K562 (cell line): ENCODE data around the gene PNCK. TPM values are rescaled to one million over a fixed set of nuclear protein-coding genes. Genes with fewer than 3 reads are reported as not detected.

Experiments
- ATAC-seq: fragments of 200-7000 bp; cut with Tn5 transposase; 3 replicates; pipeline ENCODE4 v1.9.1; 2020; ENCODE audit warnings: moderate library complexity
- BruUV-seq: library from RNA; stranded (reverse); fragments of 400-500 nt; replicated peaks from 2 replicates; lab custom pipeline; 2021; lab: Mats Ljungman, UMichigan
- CTCF ChIA-PET: fragments of 300-600 bp; formaldehyde crosslinking; extraction: SDS; loops from one replicate; lab custom pipeline; 2021; ENCODE audit warnings: low intra/inter-chr PET ratio; lab: Yijun Ruan, JAX
- POLR2A ChIA-PET: fragments of 300-600, 350-650 bp; sonication (Branson Sonifier 250); formaldehyde crosslinking; extraction: SDS; loops from one replicate; lab custom pipeline; 2021; ENCODE audit warnings: antibody characterized with exemption, inconsistent platforms; lab: Yijun Ruan, JAX
- DNase-seq, 4 experiments: peaks; one replicate each; pipeline versions ENCODE4 v3.0.0 to v3.0.0-alpha.2; 2011 to 2018; ENCODE audit warnings: low spot score in 3 of 4, mixed read lengths in 3 of 4; ENCODE audit errors: extremely low read depth in 1 of 4
- FAIRE-seq: peaks from 2 replicates; lab custom pipeline; 2011; peaks lifted over from hg19 to GRCh38; lab: Jason Lieb, UNC
- H2AFZ ChIP-seq: 2 replicates; pipeline ENCODE4 v1.6.0; 2011; ENCODE audit warnings: low read depth, low read length, control low read depth, inconsistent platforms
- H3K27ac ChIP-seq: fragments of 200-600 bp; 3 replicates; pipeline ENCODE4 v1.8.0; 2011; ENCODE audit warnings: low read depth, mild to moderate bottlenecking, control low read depth, inconsistent platforms, low read length, moderate library complexity, mixed read lengths; ENCODE audit errors: extremely low read depth
- H3K27me3 ChIP-seq, 2 experiments: fragments of 300-600 bp in 1 of 2; 2 replicates in 1 of 2; 3 replicates in 1 of 2; pipeline versions ENCODE4 v1.6.0 to v1.8.0; 2011; ENCODE audit warnings: inconsistent platforms in 2 of 2, low read length in 2 of 2, mild to moderate bottlenecking in 1 of 2, mixed read lengths in 1 of 2, moderate library complexity in 1 of 2; ENCODE audit not compliant: control insufficient read depth in 2 of 2, insufficient read depth in 2 of 2
- H3K36me3 ChIP-seq: fragments of 300-600 bp; 3 replicates; pipeline ENCODE4 v1.8.0; 2011; ENCODE audit warnings: mild to moderate bottlenecking, low read length, inconsistent platforms; ENCODE audit not compliant: control insufficient read depth, insufficient read depth
- H3K4me1 ChIP-seq, 2 experiments: fragments of 200-600 bp in 1 of 2; replicated peaks in 1 of 2; 2 replicates in 1 of 2; 3 replicates in 1 of 2; pipeline versions ENCODE4 v1.5.1 to v1.8.0; 2011; ENCODE audit warnings: inconsistent platforms in 2 of 2, low read length in 2 of 2, mild to moderate bottlenecking in 1 of 2, mixed read lengths in 1 of 2, moderate library complexity in 1 of 2; ENCODE audit not compliant: control insufficient read depth in 2 of 2, insufficient read depth in 2 of 2
- H3K4me2 ChIP-seq: 2 replicates; pipeline ENCODE4 v1.6.1; 2011; ENCODE audit warnings: low read length, control low read depth, inconsistent platforms, mixed read lengths; ENCODE audit not compliant: insufficient read depth
- H3K4me3 ChIP-seq: fragments of 200-600 bp; sonication (generic), shearing (Covaris generic); 2 replicates; pipeline ENCODE4 v1.5.1; 2016; ENCODE audit warnings: control low read depth, inconsistent platforms
- H3K79me2 ChIP-seq: fragments of 200-600 bp; 3 replicates; pipeline ENCODE4 v1.8.0; 2011; ENCODE audit warnings: low read length, inconsistent platforms; ENCODE audit not compliant: control insufficient read depth, insufficient read depth
- H3K9ac ChIP-seq, 2 experiments: 2 replicates each; pipeline versions ENCODE4 v1.6.0 to v1.6.1; 2011; ENCODE audit warnings: low read depth in 2 of 2, low read length in 2 of 2, control low read depth in 1 of 2, inconsistent platforms in 1 of 2, mild to moderate bottlenecking in 1 of 2, mixed read lengths in 1 of 2; ENCODE audit not compliant: insufficient read depth in 1 of 2
- H3K9me1 ChIP-seq: one replicate; pipeline ENCODE4 v1.6.0; 2011; ENCODE audit warnings: inconsistent platforms, mild to moderate bottlenecking, low read length, moderate library complexity; ENCODE audit not compliant: control insufficient read depth, insufficient read depth
- H3K9me3 ChIP-seq: replicated peaks from 2 replicates; pipeline ENCODE4 v1.5.1; 2011; ENCODE audit warnings: low read depth, low read length, inconsistent platforms; ENCODE audit not compliant: control insufficient read depth, insufficient read depth
- H4K20me1 ChIP-seq: replicated peaks from 2 replicates; pipeline ENCODE4 v1.6.1; 2011; ENCODE audit warnings: low read length, inconsistent platforms, mixed read lengths; ENCODE audit not compliant: control insufficient read depth, insufficient read depth
- CHAMP1 ChIP-seq: fragments of 450-650 bp; IDR thresholded peaks from 2 replicates; pipeline ENCODE4 v1.6.1; 2016; ENCODE audit warnings: mild to moderate bottlenecking
- MCM2 ChIP-seq: fragments of 450-650 bp; IDR thresholded peaks from 2 replicates; pipeline ENCODE4 v1.6.1; 2017; ENCODE audit warnings: low read depth, mild to moderate bottlenecking
- MECOM ChIP-seq: fragments of 250-450 bp; sonication (Bioruptor Pico); IDR thresholded peaks from 2 replicates; pipeline ENCODE4 v1.8.0; 2022; ENCODE audit warnings: inconsistent platforms
- MEF2D ChIP-seq: conservative IDR thresholded peaks from 2 replicates; pipeline ENCODE4 v1.6.1; 2016; ENCODE audit warnings: low read depth, missing genetic modification characterization, missing compliant biosample characterization
- MLX ChIP-seq, 2 experiments: fragments of 450-650 bp in 1 of 2; sonication (generic) in 1 of 2; formaldehyde crosslinking; conservative IDR thresholded peaks; 2 replicates each; pipeline versions ENCODE4 v1.4.0 to v1.8.1; 2020 to 2022; ENCODE audit warnings: mild to moderate bottlenecking in 1 of 2, missing genetic modification reagents in 1 of 2
- SRSF3 ChIP-seq: fragments of 200-400 bp; formaldehyde crosslinking; IDR thresholded peaks from 2 replicates; pipeline ENCODE4 v1.6.1; 2016; ENCODE audit warnings: mild to moderate bottlenecking, low read length, moderate library complexity; ENCODE audit not compliant: insufficient read depth
- TEAD4 ChIP-seq, 2 experiments: sonication (generic) in 1 of 2; formaldehyde crosslinking in 1 of 2; IDR thresholded peaks; 2 replicates each; pipeline versions ENCODE4 v1.6.1 to v1.8.0; 2012 to 2022; ENCODE audit warnings: borderline replicate concordance in 1 of 2, inconsistent platforms in 1 of 2, low read length in 1 of 2, mild to moderate bottlenecking in 1 of 2, missing genetic modification reagents in 1 of 2
- TGIF2 ChIP-seq: sonication (generic); formaldehyde crosslinking; IDR thresholded peaks from 2 replicates; pipeline ENCODE4 v1.8.1; 2022; ENCODE audit warnings: mild to moderate bottlenecking, missing genetic modification reagents, moderate library complexity
- TSHZ1 ChIP-seq: fragments of 250-450 bp; sonication (Bioruptor Pico); IDR thresholded peaks from 2 replicates; pipeline ENCODE4 v1.4.0; 2020; ENCODE audit warnings: mild to moderate bottlenecking, moderate library complexity
- UBTF ChIP-seq, 2 experiments: IDR thresholded peaks; 2 replicates each; pipeline ENCODE4 v1.6.1; 2012; ENCODE audit warnings: improper control_type of control experiment in 2 of 2, low read depth in 2 of 2, low read length in 2 of 2, borderline replicate concordance in 1 of 2
- XRCC3 ChIP-seq: fragments of 450-650 bp; IDR thresholded peaks from 2 replicates; pipeline ENCODE4 v1.6.1; 2017; ENCODE audit warnings: mild to moderate bottlenecking, moderate library complexity
- ZNF511 ChIP-seq: sonication (generic); formaldehyde crosslinking; IDR thresholded peaks from 2 replicates; pipeline ENCODE4 v1.8.0; 2022; ENCODE audit warnings: mild to moderate bottlenecking, missing genetic modification reagents
- WGBS: fragments of 100-300 bp; shearing (Covaris generic); methylation state at CpG from one replicate; pipeline ENCODE4 v1.1.6; 2016; ENCODE audit warnings: low coverage, mixed read lengths; ENCODE audit not compliant: insufficient coverage; ENCODE audit errors: missing lambda C conversion rate; 5-methylcytosine and 5-hydroxymethylcytosine counted together
- in situ Hi-C: fragments of 300-500 bp; cut with MboI; formaldehyde crosslinking; loops from 4 replicates; pipeline ENCODE4 v1.15.0; 2018; ENCODE audit warnings: inconsistent platforms, mixed read lengths
- intact Hi-C: fragments of 100-400 bp; cut with micrococcal nuclease; formaldehyde crosslinking; loops from 2 replicates; pipeline ENCODE4 v1.14.2; 2022
- polyA plus RNA-seq, 8 experiments: library from polyadenylated mRNA; depleted of rRNA in 4 of 8; stranded (reverse) in 5 of 8; unstranded in 3 of 8; fragments of >200 nt; fragmentation: Nextera tagmentation in 2 of 8; fragmentation: Illumina TruSeq in 1 of 8; extraction: Ambion mirVana in 2 of 8; extraction: Trizol in 1 of 8; gene quantifications; 2 replicates each; pipeline versions ENCODE4 v1.2.1 to v1.2.3, GENCODE V29; 2011 to 2014; ENCODE audit warnings: inconsistent platforms in 1 of 8, missing spikeins in 1 of 8
- total RNA-seq, 7 experiments: library from RNA; depleted of rRNA in 6 of 7; stranded (reverse); fragments of >200 nt in 6 of 7; fragmentation: Illumina TruSeq in 2 of 7; extraction: Trizol in 2 of 7; gene quantifications; 2 replicates each; pipeline versions ENCODE4 v1.2.1 to v1.2.3, GENCODE V29; 2011 to 2021; ENCODE audit warnings: low replicate concordance in 1 of 7

The PNCK gene
- total and polyA plus RNA-seq, 9 of the 15 experiments (the other 6 are each of a cell fraction or from before 2014, with no cell fraction given), result 0.13 to 7.5 (median 1.2) TPM; not detected in 1

GRCh38 chrX:153632595-153632946 lies 41.0 kb downstream of the PNCK start:
- ATAC-seq (no peak), FAIRE-seq (no peak), DNase-seq (no peak)
- Histone ChIP-seq H3K9ac (no peak overlapping the region), H3K9me3 (no peaks in the 10 kb centered on the region), H3K4me1 (peaks cover 0 to 12% of the 10 kb centered on the region in 2 experiments; a peak in 2 of 5 replicates), H3K36me3 (no peaks in the 10 kb centered on the region), H3K4me3 (no peak overlapping the region), H3K4me2 (no peak overlapping the region), H3K27me3 (peaks cover 11 to 85% of the 10 kb centered on the region in 2 experiments; a peak in 4 of 5 replicates), H4K20me1 (no peaks in the 10 kb centered on the region), H3K79me2 (no peaks in the 10 kb centered on the region), H3K9me1 (no peaks in the 10 kb centered on the region), H2AFZ (no peak overlapping the region), H3K27ac (no peak overlapping the region)
- ChIA-PET CTCF (no interaction called here), POLR2A (interaction anchor here (0.6 kb wide), 2 partner anchors 16 to 899 kb away, joined by 3 read pairs; no protein-coding TSS in a partner anchor)
- in situ Hi-C loops (no loop called here), intact Hi-C loops (no loop called here)
- no TSS peak for BruUV-seq
- 12% methylated on average over 3 of the region's 7 CpGs for WGBS
- TF ChIP-seq TSHZ1 (CRISPR knock-in tag) (no peak), XRCC3 (no peak), MLX (CRISPR knock-in tag; conservative IDR thresholded peaks at IDR 0.05) (no peak), TEAD4 (IDR thresholded peaks at IDR 0.05; ENCODE audit: low read length) (no peak), TEAD4 (CRISPR knock-in tag; IDR thresholded peaks at IDR 0.05; ENCODE audit: borderline replicate concordance) (no peak), TGIF2 (no peak), UBTF (IDR thresholded peaks at IDR 0.05; ENCODE audit: borderline replicate concordance in 1 of 2, low read depth in 2 of 2, low read length in 2 of 2) (no peak), ZNF511 (CRISPR knock-in tag) (no peak), MEF2D (tag) (no peak), MECOM (CRISPR knock-in tag) (no peak), MCM2 (no peak), CHAMP1 (no peak), SRSF3 (no peak)
